Measurements from ENCODE around the gene AGR3. TPM values are rescaled to one million over a fixed set of nuclear protein-coding genes. Genes with fewer than 3 reads are reported as not detected.

Gene AGR3
- total RNA-seq, 1 experiment from 2014 or later = not detected

DNA sequence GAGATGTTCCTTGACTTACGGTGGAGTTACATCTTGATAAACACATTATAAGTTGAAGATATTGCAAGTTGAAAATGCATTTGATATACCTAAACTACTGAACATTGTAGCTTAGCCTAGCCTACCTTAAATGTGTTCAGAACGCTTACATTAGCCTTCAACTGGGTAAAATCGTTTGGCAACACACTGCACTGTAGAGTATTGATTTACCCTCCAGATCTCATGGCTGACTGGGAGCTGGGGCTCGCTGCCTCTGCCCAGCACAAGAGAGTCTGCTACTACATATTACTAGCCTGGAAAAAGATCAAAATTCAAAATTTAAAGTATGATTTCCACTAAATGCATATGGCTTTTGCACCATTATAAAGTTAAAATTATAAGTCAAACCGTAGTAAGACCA, 7.5 kb upstream of the AGR3 start:
- ATAC-seq (no peak), DNase-seq (ENCODE audit: low read depth, low spot score) (no peak)
- intact Hi-C loops (cut with micrococcal nuclease) = no loop called here
- Histone ChIP-seq H4K20me1 (ENCODE audit: insufficient read depth) (no peaks in the 10 kb centered on the region), H2AFZ (ENCODE audit: low read depth, low read length, poor library complexity, severe bottlenecking) (no peak overlapping the region), H3K9me2 (ENCODE audit: insufficient read depth) (no peaks in the 10 kb centered on the region), H3K4me1 (ENCODE audit: control insufficient read depth in 1 of 2, insufficient read depth in 2 of 2, low read length in 2 of 2) (no peaks in the 10 kb centered on the region), H3K27ac (ENCODE audit: low read depth, low read length) (no peak overlapping the region), H3K36me3 (ENCODE audit: control insufficient read depth in 1 of 2, insufficient read depth in 2 of 2, low read length in 2 of 2) (no peaks in the 10 kb centered on the region), H3K79me2 (ENCODE audit: insufficient read depth, low read length) (no peaks in the 10 kb centered on the region), H3K4me2 (ENCODE audit: low read length) (no peak overlapping the region), H3K27me3 (ENCODE audit: insufficient read depth, low read length) (no peaks in the 10 kb centered on the region), H3K9ac (ENCODE audit: low read length) (no peak overlapping the region), H3K4me3 (replicated peaks in 1 of 2; ENCODE audit: low read depth in 1 of 2, low read length in 2 of 2) (no peak overlapping the region), H3K9me3 (ENCODE audit: control insufficient read depth in 1 of 2, insufficient read depth in 1 of 2, low read depth in 1 of 2, low read length in 2 of 2) (no peaks in the 10 kb centered on the region)
- BruUV-seq (replicated peaks) = no TSS peak
- ChIA-PET CTCF (no interaction called here), POLR2A (no interaction called here), RAD21 (ENCODE audit: low non-redundant PET in 1 of 2, low total read pairs in 2 of 2, uncharacterized antibody in 2 of 2, unreplicated experiment in 2 of 2) (no interaction called here)
- no peak for TF ChIP-seq TCF7L2 (IDR thresholded peaks at IDR 0.05; ENCODE audit: borderline replicate concordance, extremely low read depth, insufficient read depth, insufficient read length)
- TF ChIP-seq CBX3 (IDR thresholded peaks at IDR 0.05; ENCODE audit: low read depth) = no peak
- TF ChIP-seq, protein P1, sequence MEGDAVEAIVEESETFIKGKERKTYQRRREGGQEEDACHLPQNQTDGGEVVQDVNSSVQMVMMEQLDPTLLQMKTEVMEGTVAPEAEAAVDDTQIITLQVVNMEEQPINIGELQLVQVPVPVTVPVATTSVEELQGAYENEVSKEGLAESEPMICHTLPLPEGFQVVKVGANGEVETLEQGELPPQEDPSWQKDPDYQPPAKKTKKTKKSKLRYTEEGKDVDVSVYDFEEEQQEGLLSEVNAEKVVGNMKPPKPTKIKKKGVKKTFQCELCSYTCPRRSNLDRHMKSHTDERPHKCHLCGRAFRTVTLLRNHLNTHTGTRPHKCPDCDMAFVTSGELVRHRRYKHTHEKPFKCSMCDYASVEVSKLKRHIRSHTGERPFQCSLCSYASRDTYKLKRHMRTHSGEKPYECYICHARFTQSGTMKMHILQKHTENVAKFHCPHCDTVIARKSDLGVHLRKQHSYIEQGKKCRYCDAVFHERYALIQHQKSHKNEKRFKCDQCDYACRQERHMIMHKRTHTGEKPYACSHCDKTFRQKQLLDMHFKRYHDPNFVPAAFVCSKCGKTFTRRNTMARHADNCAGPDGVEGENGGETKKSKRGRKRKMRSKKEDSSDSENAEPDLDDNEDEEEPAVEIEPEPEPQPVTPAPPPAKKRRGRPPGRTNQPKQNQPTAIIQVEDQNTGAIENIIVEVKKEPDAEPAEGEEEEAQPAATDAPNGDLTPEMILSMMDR (IDR thresholded peaks at IDR 0.05 in 2 of 3, conservative IDR thresholded peaks at IDR 0.05 in 1 of 3; ENCODE audit: borderline replicate concordance in 1 of 3, insufficient read depth in 1 of 3, low read depth in 2 of 3, low read length in 2 of 3) = no peak
- TF ChIP-seq, protein P2, sequence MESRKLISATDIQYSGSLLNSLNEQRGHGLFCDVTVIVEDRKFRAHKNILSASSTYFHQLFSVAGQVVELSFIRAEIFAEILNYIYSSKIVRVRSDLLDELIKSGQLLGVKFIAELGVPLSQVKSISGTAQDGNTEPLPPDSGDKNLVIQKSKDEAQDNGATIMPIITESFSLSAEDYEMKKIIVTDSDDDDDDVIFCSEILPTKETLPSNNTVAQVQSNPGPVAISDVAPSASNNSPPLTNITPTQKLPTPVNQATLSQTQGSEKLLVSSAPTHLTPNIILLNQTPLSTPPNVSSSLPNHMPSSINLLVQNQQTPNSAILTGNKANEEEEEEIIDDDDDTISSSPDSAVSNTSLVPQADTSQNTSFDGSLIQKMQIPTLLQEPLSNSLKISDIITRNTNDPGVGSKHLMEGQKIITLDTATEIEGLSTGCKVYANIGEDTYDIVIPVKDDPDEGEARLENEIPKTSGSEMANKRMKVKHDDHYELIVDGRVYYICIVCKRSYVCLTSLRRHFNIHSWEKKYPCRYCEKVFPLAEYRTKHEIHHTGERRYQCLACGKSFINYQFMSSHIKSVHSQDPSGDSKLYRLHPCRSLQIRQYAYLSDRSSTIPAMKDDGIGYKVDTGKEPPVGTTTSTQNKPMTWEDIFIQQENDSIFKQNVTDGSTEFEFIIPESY (IDR thresholded peaks at IDR 0.05; ENCODE audit: extremely low read depth, insufficient replicate concordance, low read length) = no peak
- TF ChIP-seq SP1 (IDR thresholded peaks at IDR 0.05; ENCODE audit: low read depth) = no peak
- no peak for TF ChIP-seq CEBPB (IDR thresholded peaks at IDR 0.05; ENCODE audit: low read depth)
- no peak for TF ChIP-seq FOSL1 (IDR thresholded peaks at IDR 0.05; ENCODE audit: low read depth)
- TF ChIP-seq POLR2AphosphoS5 (IDR thresholded peaks at IDR 0.05; ENCODE audit: low read depth, low read length) = no peak
- no peak for TF ChIP-seq JUND (IDR thresholded peaks at IDR 0.05)
- no peak for TF ChIP-seq RAD21 (IDR thresholded peaks at IDR 0.05; ENCODE audit: low read depth)
- no peak for TF ChIP-seq ZFX (IDR thresholded peaks at IDR 0.05)
- TF ChIP-seq, protein P3, sequence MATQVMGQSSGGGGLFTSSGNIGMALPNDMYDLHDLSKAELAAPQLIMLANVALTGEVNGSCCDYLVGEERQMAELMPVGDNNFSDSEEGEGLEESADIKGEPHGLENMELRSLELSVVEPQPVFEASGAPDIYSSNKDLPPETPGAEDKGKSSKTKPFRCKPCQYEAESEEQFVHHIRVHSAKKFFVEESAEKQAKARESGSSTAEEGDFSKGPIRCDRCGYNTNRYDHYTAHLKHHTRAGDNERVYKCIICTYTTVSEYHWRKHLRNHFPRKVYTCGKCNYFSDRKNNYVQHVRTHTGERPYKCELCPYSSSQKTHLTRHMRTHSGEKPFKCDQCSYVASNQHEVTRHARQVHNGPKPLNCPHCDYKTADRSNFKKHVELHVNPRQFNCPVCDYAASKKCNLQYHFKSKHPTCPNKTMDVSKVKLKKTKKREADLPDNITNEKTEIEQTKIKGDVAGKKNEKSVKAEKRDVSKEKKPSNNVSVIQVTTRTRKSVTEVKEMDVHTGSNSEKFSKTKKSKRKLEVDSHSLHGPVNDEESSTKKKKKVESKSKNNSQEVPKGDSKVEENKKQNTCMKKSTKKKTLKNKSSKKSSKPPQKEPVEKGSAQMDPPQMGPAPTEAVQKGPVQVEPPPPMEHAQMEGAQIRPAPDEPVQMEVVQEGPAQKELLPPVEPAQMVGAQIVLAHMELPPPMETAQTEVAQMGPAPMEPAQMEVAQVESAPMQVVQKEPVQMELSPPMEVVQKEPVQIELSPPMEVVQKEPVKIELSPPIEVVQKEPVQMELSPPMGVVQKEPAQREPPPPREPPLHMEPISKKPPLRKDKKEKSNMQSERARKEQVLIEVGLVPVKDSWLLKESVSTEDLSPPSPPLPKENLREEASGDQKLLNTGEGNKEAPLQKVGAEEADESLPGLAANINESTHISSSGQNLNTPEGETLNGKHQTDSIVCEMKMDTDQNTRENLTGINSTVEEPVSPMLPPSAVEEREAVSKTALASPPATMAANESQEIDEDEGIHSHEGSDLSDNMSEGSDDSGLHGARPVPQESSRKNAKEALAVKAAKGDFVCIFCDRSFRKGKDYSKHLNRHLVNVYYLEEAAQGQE (IDR thresholded peaks at IDR 0.05; ENCODE audit: low read depth) = no peak
- TF ChIP-seq, protein P4, sequence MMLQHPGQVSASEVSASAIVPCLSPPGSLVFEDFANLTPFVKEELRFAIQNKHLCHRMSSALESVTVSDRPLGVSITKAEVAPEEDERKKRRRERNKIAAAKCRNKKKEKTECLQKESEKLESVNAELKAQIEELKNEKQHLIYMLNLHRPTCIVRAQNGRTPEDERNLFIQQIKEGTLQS (IDR thresholded peaks at IDR 0.05) = no peak
- no peak for TF ChIP-seq EZH2 (IDR thresholded peaks at IDR 0.05)
- no peak for TF ChIP-seq YY1 (IDR thresholded peaks at IDR 0.05; ENCODE audit: extremely low read depth, insufficient replicate concordance, low read depth, low read length)
- TF ChIP-seq POLR2A (IDR thresholded peaks at IDR 0.05; ENCODE audit: borderline replicate concordance, extremely low read depth, insufficient read depth, insufficient read length) = no peak
- TF ChIP-seq, protein P5, sequence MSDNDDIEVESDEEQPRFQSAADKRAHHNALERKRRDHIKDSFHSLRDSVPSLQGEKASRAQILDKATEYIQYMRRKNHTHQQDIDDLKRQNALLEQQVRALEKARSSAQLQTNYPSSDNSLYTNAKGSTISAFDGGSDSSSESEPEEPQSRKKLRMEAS (IDR thresholded peaks at IDR 0.05) = no peak
- TF ChIP-seq SRF (IDR thresholded peaks at IDR 0.05; ENCODE audit: low read depth) = no peak

Data from HCT116 (cell line).